ENCODE measurements around the gene GNS.

DNA sequence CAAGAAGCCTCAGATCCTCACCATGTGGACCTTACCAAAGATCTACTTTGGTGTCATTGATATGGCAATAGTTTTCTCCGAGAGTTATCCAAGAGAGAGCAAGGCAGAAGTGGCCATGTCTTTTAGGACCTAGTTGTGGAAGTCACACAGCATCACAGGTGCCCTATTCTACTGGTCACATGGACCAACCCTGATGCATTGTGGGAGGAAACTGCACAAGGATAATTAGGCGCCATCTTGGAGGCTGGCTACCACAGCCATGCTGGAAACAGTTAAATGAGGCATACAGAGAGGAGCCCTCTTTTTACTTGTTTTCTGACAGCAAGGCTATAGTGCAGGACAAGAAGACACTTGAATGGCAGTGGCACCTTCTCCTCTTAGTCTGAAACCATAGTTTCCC lies 49.8 kb downstream of the GNS start:
- TF ChIP-seq, protein P1, sequence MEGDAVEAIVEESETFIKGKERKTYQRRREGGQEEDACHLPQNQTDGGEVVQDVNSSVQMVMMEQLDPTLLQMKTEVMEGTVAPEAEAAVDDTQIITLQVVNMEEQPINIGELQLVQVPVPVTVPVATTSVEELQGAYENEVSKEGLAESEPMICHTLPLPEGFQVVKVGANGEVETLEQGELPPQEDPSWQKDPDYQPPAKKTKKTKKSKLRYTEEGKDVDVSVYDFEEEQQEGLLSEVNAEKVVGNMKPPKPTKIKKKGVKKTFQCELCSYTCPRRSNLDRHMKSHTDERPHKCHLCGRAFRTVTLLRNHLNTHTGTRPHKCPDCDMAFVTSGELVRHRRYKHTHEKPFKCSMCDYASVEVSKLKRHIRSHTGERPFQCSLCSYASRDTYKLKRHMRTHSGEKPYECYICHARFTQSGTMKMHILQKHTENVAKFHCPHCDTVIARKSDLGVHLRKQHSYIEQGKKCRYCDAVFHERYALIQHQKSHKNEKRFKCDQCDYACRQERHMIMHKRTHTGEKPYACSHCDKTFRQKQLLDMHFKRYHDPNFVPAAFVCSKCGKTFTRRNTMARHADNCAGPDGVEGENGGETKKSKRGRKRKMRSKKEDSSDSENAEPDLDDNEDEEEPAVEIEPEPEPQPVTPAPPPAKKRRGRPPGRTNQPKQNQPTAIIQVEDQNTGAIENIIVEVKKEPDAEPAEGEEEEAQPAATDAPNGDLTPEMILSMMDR (IDR thresholded peaks at IDR 0.05): no peak
- TF ChIP-seq POLR2A (IDR thresholded peaks at IDR 0.05; ENCODE audit: low read length) (no peak), NPAS2 (CRISPR knock-in tag; IDR thresholded peaks at IDR 0.05; ENCODE audit: borderline replicate concordance) (no peak), MAZ (IDR thresholded peaks at IDR 0.05; ENCODE audit: borderline replicate concordance, low read depth, low read length) (no peak), PHF8 (IDR thresholded peaks at IDR 0.05; ENCODE audit: borderline replicate concordance, low read depth) (no peak)

Measured in A549 (cell line).